Trophoblast cell (in vitro differentiated cells and primary cell): Measurements from ENCODE around the gene KSR1.

Experiments
- DNase-seq, 2 donors: peaks; one replicate each; pipeline ENCODE4 v3.0.0-alpha.2; 2016
- H2AFZ ChIP-seq: 2 replicates; pipeline ENCODE4 v1.6.1; 2013; ENCODE audit warnings: low read length, moderate library complexity, mild to moderate bottlenecking; ENCODE audit not compliant: insufficient read depth, poor library complexity
- H2AK5ac ChIP-seq: 2 replicates; pipeline ENCODE4 v1.6.1; 2013; ENCODE audit warnings: mild to moderate bottlenecking, low read length
- H2BK120ac ChIP-seq: 2 replicates; pipeline ENCODE4 v1.6.1; 2013; ENCODE audit warnings: low read length, mild to moderate bottlenecking, moderate library complexity; ENCODE audit not compliant: insufficient read depth, poor library complexity
- H2BK12ac ChIP-seq: 2 replicates; pipeline ENCODE4 v1.6.1; 2013; ENCODE audit warnings: mild to moderate bottlenecking, low read length, moderate library complexity
- H2BK5ac ChIP-seq: 2 replicates; pipeline ENCODE4 v1.6.1; 2013; ENCODE audit warnings: low read length, low read depth, moderate library complexity, mild to moderate bottlenecking; ENCODE audit not compliant: poor library complexity
- H3K14ac ChIP-seq: 2 replicates; pipeline ENCODE4 v1.6.1; 2013; ENCODE audit warnings: mild to moderate bottlenecking, low read length
- H3K18ac ChIP-seq: 2 replicates; pipeline ENCODE4 v1.6.1; 2013; ENCODE audit warnings: mild to moderate bottlenecking, low read length
- H3K23ac ChIP-seq: 2 replicates; pipeline ENCODE4 v1.6.1; 2013; ENCODE audit warnings: low read length
- H3K27ac ChIP-seq: 2 replicates; pipeline ENCODE4 v1.5.1; 2013; ENCODE audit warnings: low read depth, mild to moderate bottlenecking, inconsistent platforms, low read length, moderate library complexity
- H3K27me3 ChIP-seq: 2 replicates; pipeline ENCODE4 v1.6.1; 2013; ENCODE audit warnings: inconsistent platforms, mild to moderate bottlenecking, low read length, moderate library complexity; ENCODE audit not compliant: insufficient read depth
- H3K36me3 ChIP-seq, 2 experiments: 1 replicate in 1 of 2; 2 replicates in 1 of 2; pipeline ENCODE4 v1.6.1; 2013; ENCODE audit warnings: low read length in 2 of 2, mild to moderate bottlenecking in 2 of 2, moderate library complexity in 1 of 2; ENCODE audit not compliant: insufficient read depth in 2 of 2, control insufficient read depth in 1 of 2
- H3K4ac ChIP-seq: 2 replicates; pipeline ENCODE4 v1.6.1; 2013; ENCODE audit warnings: low read depth, mild to moderate bottlenecking, low read length, moderate library complexity
- H3K4me1 ChIP-seq, 2 experiments: 1 replicate in 1 of 2; 2 replicates in 1 of 2; pipeline ENCODE4 v1.6.1; 2013; ENCODE audit warnings: low read length in 2 of 2, mild to moderate bottlenecking in 2 of 2, moderate library complexity in 1 of 2; ENCODE audit not compliant: insufficient read depth in 2 of 2, control insufficient read depth in 1 of 2
- H3K4me2 ChIP-seq: 2 replicates; pipeline ENCODE4 v1.6.1; 2013; ENCODE audit warnings: inconsistent platforms, mild to moderate bottlenecking, low read length, moderate library complexity
- H3K4me3 ChIP-seq: 2 replicates; pipeline ENCODE4 v1.5.1; 2013; ENCODE audit warnings: mild to moderate bottlenecking, low read depth, low read length, inconsistent platforms
- H3K79me1 ChIP-seq: one replicate; pipeline ENCODE4 v1.6.1; 2013; ENCODE audit warnings: low read length
- H3K79me2 ChIP-seq: 2 replicates; pipeline ENCODE4 v1.6.1; 2013; ENCODE audit warnings: low read length, mild to moderate bottlenecking; ENCODE audit not compliant: control insufficient read depth, insufficient read depth, poor library complexity
- H3K9ac ChIP-seq: 2 replicates; pipeline ENCODE4 v1.6.1; 2013; ENCODE audit warnings: mild to moderate bottlenecking, low read length
- H3K9me3 ChIP-seq: 2 replicates; pipeline ENCODE4 v1.6.1; 2013; ENCODE audit warnings: low read depth, mild to moderate bottlenecking, control low read depth, inconsistent platforms, low read length; ENCODE audit not compliant: insufficient read depth
- H4K12ac ChIP-seq: 2 replicates; pipeline ENCODE4 v1.6.1; 2013; ENCODE audit warnings: low read depth, mild to moderate bottlenecking, low read length, moderate library complexity
- H4K8ac ChIP-seq: 2 replicates; pipeline ENCODE4 v1.6.1; 2013; ENCODE audit warnings: low read depth, mild to moderate bottlenecking, low read length, moderate library complexity
- H4K91ac ChIP-seq: one replicate; pipeline ENCODE4 v1.6.1; 2013; ENCODE audit warnings: low read depth, mild to moderate bottlenecking, low read length, moderate library complexity
- WGBS: extraction: QIAGEN DNeasy Blood & Tissue Kit; methylation state at CpG from one replicate; pipeline ENCODE4 v1.1.7; 2013; ENCODE audit warnings: missing lambda C conversion rate; ENCODE audit not compliant: insufficient read length, insufficient coverage; ENCODE audit errors: extremely low coverage; 5-methylcytosine and 5-hydroxymethylcytosine counted together

Gene KSR1

GRCh38 chr17:27660436-27660835, 204.2 kb downstream of the KSR1 start:
- Histone ChIP-seq H2BK120ac (no peak overlapping the region), H3K4ac (no peak overlapping the region), H4K91ac (no peak overlapping the region), H2AK5ac (no peak overlapping the region), H3K36me3 (no peaks in the 10 kb centered on the region), H4K8ac (no peak overlapping the region), H2BK5ac (no peak overlapping the region), H3K4me2 (no peak overlapping the region), H2BK12ac (no peak overlapping the region), H3K23ac (no peak overlapping the region), H3K79me2 (no peaks in the 10 kb centered on the region), H3K4me1 (no peaks in the 10 kb centered on the region), H3K27me3 (no peaks in the 10 kb centered on the region), H3K79me1 (no peaks in the 10 kb centered on the region), H4K12ac (no peak overlapping the region), H3K4me3 (no peak overlapping the region), H3K18ac (no peak overlapping the region), H3K14ac (no peak overlapping the region), H2AFZ (no peak overlapping the region), H3K9me3 (no peaks in the 10 kb centered on the region), H3K27ac (no peak overlapping the region), H3K9ac (no peak overlapping the region)
- no CpG with 5 or more reads among the region's 3 CpGs for WGBS
- DNase-seq: no peak

GRCh38 chr17:27663936-27664605, 207.8 kb downstream of the KSR1 start:
- no peak overlapping the region for H4K8ac ChIP-seq
- H3K9me3 ChIP-seq: no peaks in the 10 kb centered on the region
- H2AFZ ChIP-seq: no peak overlapping the region
- H3K4me2 ChIP-seq: no peak overlapping the region
- H3K23ac ChIP-seq: no peak overlapping the region
- H3K27me3 ChIP-seq: no peaks in the 10 kb centered on the region
- H3K27ac ChIP-seq: no peak overlapping the region
- H2BK5ac ChIP-seq: no peak overlapping the region
- H3K14ac ChIP-seq: no peak overlapping the region
- no peak overlapping the region for H3K4ac ChIP-seq
- no peak overlapping the region for H3K4me3 ChIP-seq
- no peaks in the 10 kb centered on the region for H3K4me1 ChIP-seq
- H4K91ac ChIP-seq: no peak overlapping the region
- H3K18ac ChIP-seq: no peak overlapping the region
- no peak overlapping the region for H2BK12ac ChIP-seq
- no peaks in the 10 kb centered on the region for H3K79me2 ChIP-seq
- H3K36me3 ChIP-seq: no peaks in the 10 kb centered on the region
- H3K9ac ChIP-seq: no peak overlapping the region
- no peaks in the 10 kb centered on the region for H3K79me1 ChIP-seq
- H2BK120ac ChIP-seq: no peak overlapping the region
- H2AK5ac ChIP-seq: no peak overlapping the region
- WGBS: no CpG with 5 or more reads among the region's 8 CpGs
- no peak for DNase-seq
- H4K12ac ChIP-seq: no peak overlapping the region

GRCh38 chr17:27664606-27664965, 208.3 kb downstream of the KSR1 start:
- Histone ChIP-seq H3K9me3 (no peaks in the 10 kb centered on the region), H4K12ac (no peak overlapping the region), H3K27me3 (no peaks in the 10 kb centered on the region), H3K4me3 (no peak overlapping the region), H2AFZ (no peak overlapping the region), H3K79me2 (no peaks in the 10 kb centered on the region), H2BK120ac (no peak overlapping the region), H2BK12ac (no peak overlapping the region), H3K4me1 (no peaks in the 10 kb centered on the region), H4K91ac (no peak overlapping the region), H3K23ac (no peak overlapping the region), H4K8ac (no peak overlapping the region), H2AK5ac (no peak overlapping the region), H3K4me2 (no peak overlapping the region), H3K36me3 (no peaks in the 10 kb centered on the region), H3K79me1 (no peaks in the 10 kb centered on the region), H3K9ac (no peak overlapping the region), H3K14ac (no peak overlapping the region), H3K4ac (no peak overlapping the region), H3K18ac (no peak overlapping the region), H3K27ac (no peak overlapping the region), H2BK5ac (no peak overlapping the region)
- no CpG with 5 or more reads among the region's 2 CpGs for WGBS
- DNase-seq: no peak

GRCh38 chr17:27665549-27665948, 209.3 kb downstream of the KSR1 start:
- Histone ChIP-seq H4K8ac (no peak overlapping the region), H3K4me1 (no peaks in the 10 kb centered on the region), H3K79me2 (no peaks in the 10 kb centered on the region), H4K12ac (no peak overlapping the region), H3K4me2 (no peak overlapping the region), H3K23ac (no peak overlapping the region), H2BK120ac (no peak overlapping the region), H3K36me3 (no peaks in the 10 kb centered on the region), H2AK5ac (no peak overlapping the region), H3K14ac (no peak overlapping the region), H3K9ac (no peak overlapping the region), H3K9me3 (no peaks in the 10 kb centered on the region), H4K91ac (no peak overlapping the region), H3K27ac (no peak overlapping the region), H3K18ac (no peak overlapping the region), H3K4ac (no peak overlapping the region), H3K4me3 (no peak overlapping the region), H2AFZ (no peak overlapping the region), H2BK5ac (no peak overlapping the region), H3K79me1 (no peaks in the 10 kb centered on the region), H3K27me3 (no peaks in the 10 kb centered on the region), H2BK12ac (no peak overlapping the region)
- no peak for DNase-seq
- no CpG with 5 or more reads among the region's 4 CpGs for whole genome bisulfite sequencing
